ENCODE measurements around the gene PVALEF. TPM values are rescaled to one million over a fixed set of nuclear protein-coding genes. Genes with fewer than 3 reads are reported as not detected.

The PVALEF gene
- total RNA-seq, 1 donor from 2014 or later, result not detected

GRCh38 chr17:81127526-81128177 lies 37.7 kb upstream of the PVALEF start:
- no peak overlapping the region for H3K4me3 ChIP-seq
- peaks cover 11% of the 10 kb centered on the region for H3K36me3 ChIP-seq
- H3K9me3 ChIP-seq, result no peaks in the 10 kb centered on the region
- intact Hi-C loops (cut with DNase I), result no loop called here
- no peak overlapping the region for H3K27ac ChIP-seq
- DNase-seq, result no peak
- H3K4me1 ChIP-seq, result no peaks in the 10 kb centered on the region
- TF ChIP-seq CTCF (IDR thresholded peaks at IDR 0.05), result no peak
- ATAC-seq, result no peak
- H3K27me3 ChIP-seq (ENCODE audit: low read depth), result no peaks in the 10 kb centered on the region

- Histone ChIP-seq H3K4me1 (peaks cover 5% of the 10 kb centered on the region), H3K27me3 (ENCODE audit: low read depth) (no peaks in the 10 kb centered on the region), H3K27ac (no peak overlapping the region), H3K36me3 (peaks cover 11% of the 10 kb centered on the region), H3K4me3 (no peak overlapping the region), H3K9me3 (no peaks in the 10 kb centered on the region)
- ATAC-seq, result no peak
- intact Hi-C loops (cut with DNase I), result no loop called here
- TF ChIP-seq CTCF (IDR thresholded peaks at IDR 0.05), result no peak
- no peak for DNase-seq
Observed at GRCh38 chr17:81128338-81128737, 37.0 kb upstream of the PVALEF start.

GRCh38 chr17:81128774-81129173 lies 36.5 kb upstream of the PVALEF start:
- ATAC-seq, result no peak
- no peak overlapping the region for H3K4me3 ChIP-seq
- peaks cover 11% of the 10 kb centered on the region for H3K36me3 ChIP-seq
- peaks cover 9% of the 10 kb centered on the region for H3K4me1 ChIP-seq
- no peak for TF ChIP-seq CTCF (IDR thresholded peaks at IDR 0.05)
- no peaks in the 10 kb centered on the region for H3K9me3 ChIP-seq
- no peaks in the 10 kb centered on the region for H3K27me3 ChIP-seq (ENCODE audit: low read depth)
- H3K27ac ChIP-seq, result no peak overlapping the region
- no peak for DNase-seq
- intact Hi-C loops (cut with DNase I), result no loop called here

GRCh38 chr17:81129289-81129688 lies 36.0 kb upstream of the PVALEF start:
- Histone ChIP-seq H3K27me3 (ENCODE audit: low read depth) (no peaks in the 10 kb centered on the region), H3K4me3 (no peak overlapping the region), H3K4me1 (peaks cover 10% of the 10 kb centered on the region), H3K9me3 (no peaks in the 10 kb centered on the region), H3K27ac (no peak overlapping the region), H3K36me3 (peaks cover 10% of the 10 kb centered on the region)
- TF ChIP-seq CTCF (IDR thresholded peaks at IDR 0.05), result no peak
- intact Hi-C loops (cut with DNase I), result no loop called here
- DNase-seq (no peak), ATAC-seq (no peak)

- H3K36me3 ChIP-seq, result peaks cover 7% of the 10 kb centered on the region
- peak in 1 of 2 donors; percentile 8 for ATAC-seq
- H3K4me3 ChIP-seq, result peak overlapping the region; percentile 54
- H3K27ac ChIP-seq, result no peak overlapping the region
- no peak for DNase-seq
- TF ChIP-seq CTCF (IDR thresholded peaks at IDR 0.05), result no peak
- no peaks in the 10 kb centered on the region for H3K9me3 ChIP-seq
- intact Hi-C loops (cut with DNase I), result no loop called here
- H3K27me3 ChIP-seq (ENCODE audit: low read depth), result no peaks in the 10 kb centered on the region
- peaks cover 10% of the 10 kb centered on the region for H3K4me1 ChIP-seq
Observed at GRCh38 chr17:81129711-81130367, 35.5 kb upstream of the PVALEF start.
